ENCODE measurements around the gene PHKA1.
"Not testable (repeated sequence)": the region's sequence is repeated elsewhere in the genome, so short reads cannot be mapped to it uniquely, and the experiment has no call there.

PHKA1 gene

DNA sequence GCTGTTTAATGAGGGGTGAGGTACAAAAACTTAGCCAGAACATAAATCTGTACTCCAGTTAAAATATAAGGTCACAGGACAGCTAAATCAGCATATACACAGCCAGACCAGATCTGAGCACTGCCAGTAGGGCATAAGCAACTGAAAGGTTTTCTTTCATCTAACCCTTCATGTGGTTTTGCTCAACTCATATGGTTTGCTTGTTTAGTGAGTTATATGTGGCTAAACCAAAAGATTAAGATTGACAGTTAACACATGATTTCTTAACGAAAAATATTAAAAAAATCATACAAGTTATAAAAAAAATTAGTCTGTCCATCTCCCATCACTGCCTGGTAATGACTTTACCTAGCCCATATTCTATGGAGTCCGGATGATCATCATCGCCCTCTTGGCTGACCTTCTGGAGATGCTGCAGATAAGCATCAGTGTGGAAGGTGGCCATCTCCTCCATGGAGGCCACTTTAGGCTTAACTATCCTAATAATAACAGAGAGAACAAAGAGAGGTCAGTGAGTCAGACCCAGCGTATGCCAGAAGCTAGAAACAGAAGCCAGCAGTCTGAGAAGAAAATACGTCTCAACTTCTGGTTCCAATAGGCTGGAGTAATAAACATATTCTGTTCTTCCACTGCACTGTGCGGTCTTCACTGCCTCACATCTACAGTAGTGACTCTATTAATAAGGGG lies 145.6 kb downstream of the PHKA1 start:
- DNase-seq = no peak

- no peak for DNase-seq
These were observed 147.7 kb downstream of the PHKA1 start for GRCh38 chrX:72566448-72566847.

DNA sequence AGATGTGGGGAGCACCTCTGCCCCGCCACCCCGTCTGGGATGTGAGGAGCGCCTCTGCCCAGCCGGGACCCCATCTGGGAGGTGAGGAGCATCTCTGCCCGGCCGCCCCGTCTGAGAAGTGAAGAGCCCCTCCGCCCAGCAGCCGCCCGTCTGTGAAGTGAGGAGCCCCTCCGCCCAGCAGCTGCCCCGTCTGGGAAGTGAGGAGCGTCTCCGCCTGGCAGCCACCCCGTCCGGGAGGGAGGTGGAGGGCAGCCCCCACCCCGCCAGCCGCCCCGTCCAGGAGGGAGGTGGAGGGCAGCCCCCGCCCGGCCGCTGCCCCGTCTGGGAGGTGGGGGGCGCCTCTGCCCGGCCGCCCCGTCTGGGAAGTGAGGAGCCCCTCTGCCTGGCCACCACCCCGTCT lies 154.5 kb downstream of the PHKA1 start:
- not testable (repeated sequence) for DNase-seq

DNA sequence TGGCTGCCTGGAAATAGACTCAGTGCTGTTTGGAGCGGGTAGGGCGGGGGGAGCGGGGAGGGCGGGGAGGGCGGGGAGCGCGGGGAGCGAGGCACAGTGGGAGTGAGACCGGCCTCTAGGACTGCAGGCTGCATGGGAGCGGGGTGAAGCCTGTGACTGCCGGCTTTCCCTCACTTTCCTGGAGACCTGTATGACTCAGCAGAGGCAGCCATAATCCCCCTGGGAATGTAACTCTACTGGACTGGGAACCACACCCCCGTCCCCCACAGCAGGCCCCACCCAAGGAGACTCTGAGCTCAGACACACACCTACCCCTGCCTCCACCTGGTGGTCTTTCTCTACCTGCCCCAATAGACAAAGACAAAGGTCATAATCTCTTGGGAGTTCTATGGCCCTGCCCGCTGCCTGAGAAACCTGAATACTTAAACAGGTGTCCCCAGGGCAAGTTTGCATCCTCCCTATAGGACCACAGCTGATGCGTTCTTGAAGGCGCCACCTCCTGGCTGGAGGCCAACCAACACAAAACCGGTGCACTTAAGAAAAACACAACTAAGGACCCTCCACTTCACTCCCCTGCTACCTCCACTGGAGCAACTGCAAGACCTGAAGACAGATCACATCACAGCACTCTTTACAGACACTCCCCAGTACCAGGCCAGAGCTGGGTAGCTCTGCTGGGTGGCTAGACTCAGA lies 159.5 kb downstream of the PHKA1 start:
- DNase-seq = peak; percentile 8

GRCh38 chrX:72552443-72552842 lies 161.7 kb downstream of the PHKA1 start:
- not testable (repeated sequence) for DNase-seq

DNA sequence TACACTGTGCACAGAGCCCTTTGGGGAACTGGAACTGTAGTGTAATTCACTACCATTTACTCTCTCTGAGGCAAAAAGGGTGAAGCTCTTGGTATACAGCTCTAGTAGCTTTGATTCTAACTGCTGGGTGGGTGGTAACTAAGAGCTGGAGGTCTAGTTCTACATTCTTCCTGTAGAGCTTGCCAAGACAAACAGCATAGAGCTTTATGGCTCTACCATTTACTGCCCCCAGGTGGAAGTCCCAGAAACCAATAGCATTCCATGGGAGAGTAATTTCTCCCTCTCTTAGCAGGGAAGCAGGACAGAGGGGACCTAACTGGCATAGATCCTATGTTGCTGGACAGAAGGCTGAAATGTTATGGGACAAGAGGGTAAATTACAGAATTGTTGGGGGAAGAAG lies 168.1 kb downstream of the PHKA1 start:
- no peak for DNase-seq

- no peak for DNase-seq
These were observed 173.8 kb downstream of the PHKA1 start for GRCh38 chrX:72540318-72540717.

GRCh38 chrX:72539822-72540221 lies 174.3 kb downstream of the PHKA1 start:
- DNase-seq = no peak

DNA sequence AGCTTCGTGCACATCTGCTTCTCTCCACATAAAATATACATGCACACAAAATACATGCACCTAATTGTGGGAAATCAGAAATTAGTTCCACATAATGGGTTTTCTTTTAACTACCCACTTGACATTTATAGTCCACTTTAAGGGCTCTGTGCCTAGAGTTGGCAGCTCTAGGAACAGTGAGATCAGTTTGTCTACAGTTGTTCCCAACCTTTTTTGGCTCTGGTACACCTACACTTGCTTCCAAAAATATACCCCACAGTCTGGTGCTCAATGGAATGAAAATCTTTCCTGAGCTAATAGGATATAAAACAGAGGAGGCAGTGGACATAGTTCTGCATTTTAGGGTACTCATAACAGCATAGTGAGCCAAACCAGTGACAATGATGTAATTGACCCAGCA lies 177.6 kb downstream of the PHKA1 start:
- DNase-seq = no peak

GRCh38 chrX:72532366-72532765 lies 181.7 kb downstream of the PHKA1 start:
- DNase-seq = no peak
